ACC112 (cell line): ENCODE results near the gene UBE2F.
"Not testable (repeated sequence)": the region's sequence is repeated elsewhere in the genome, so short reads cannot be mapped to it uniquely, and the experiment has no call there.

Source experiments
- H2AFZ ChIP-seq: fragments of 200-600 bp; sonication (generic); one replicate; pipeline ENCODE4 v1.6.0; 2017; ENCODE audit warnings: antibody characterized with exemption, low read length; ENCODE audit not compliant: unreplicated experiment
- H3K27ac ChIP-seq: fragments of 200-600 bp; sonication (generic); 2 replicates; pipeline ENCODE4 v1.5.1; 2014; ENCODE audit warnings: low read depth, mild to moderate bottlenecking, antibody characterized with exemption, low read length, moderate library complexity
- H3K27me3 ChIP-seq: fragments of 200-600 bp; sonication (generic); 2 replicates; pipeline ENCODE4 v1.6.1; 2014; ENCODE audit warnings: mild to moderate bottlenecking, antibody characterized with exemption, low read length, moderate library complexity, mixed read lengths; ENCODE audit not compliant: insufficient read depth
- H3K36me3 ChIP-seq: fragments of 200-600 bp; sonication (generic); 2 replicates; pipeline ENCODE4 v1.6.1; 2016; ENCODE audit warnings: mild to moderate bottlenecking, antibody characterized with exemption, low read length, moderate library complexity, mixed read lengths; ENCODE audit not compliant: insufficient read depth
- H3K4me1 ChIP-seq: fragments of 200-600 bp; sonication (generic); one replicate; pipeline ENCODE4 v1.6.1; 2016; ENCODE audit warnings: low read length, mixed read lengths; ENCODE audit not compliant: insufficient read depth, unreplicated experiment, control insufficient read depth
- H3K4me3 ChIP-seq: fragments of 200-600 bp; sonication (generic); 2 replicates; pipeline ENCODE4 v1.5.1; 2014; ENCODE audit warnings: mild to moderate bottlenecking, low read depth, low read length
- H3K79me2 ChIP-seq: fragments of 200-600 bp; sonication (generic); one replicate; pipeline ENCODE4 v1.6.0; 2016; ENCODE audit warnings: low read length; ENCODE audit not compliant: control insufficient read depth, unreplicated experiment, insufficient read depth

The UBE2F gene

DNA sequence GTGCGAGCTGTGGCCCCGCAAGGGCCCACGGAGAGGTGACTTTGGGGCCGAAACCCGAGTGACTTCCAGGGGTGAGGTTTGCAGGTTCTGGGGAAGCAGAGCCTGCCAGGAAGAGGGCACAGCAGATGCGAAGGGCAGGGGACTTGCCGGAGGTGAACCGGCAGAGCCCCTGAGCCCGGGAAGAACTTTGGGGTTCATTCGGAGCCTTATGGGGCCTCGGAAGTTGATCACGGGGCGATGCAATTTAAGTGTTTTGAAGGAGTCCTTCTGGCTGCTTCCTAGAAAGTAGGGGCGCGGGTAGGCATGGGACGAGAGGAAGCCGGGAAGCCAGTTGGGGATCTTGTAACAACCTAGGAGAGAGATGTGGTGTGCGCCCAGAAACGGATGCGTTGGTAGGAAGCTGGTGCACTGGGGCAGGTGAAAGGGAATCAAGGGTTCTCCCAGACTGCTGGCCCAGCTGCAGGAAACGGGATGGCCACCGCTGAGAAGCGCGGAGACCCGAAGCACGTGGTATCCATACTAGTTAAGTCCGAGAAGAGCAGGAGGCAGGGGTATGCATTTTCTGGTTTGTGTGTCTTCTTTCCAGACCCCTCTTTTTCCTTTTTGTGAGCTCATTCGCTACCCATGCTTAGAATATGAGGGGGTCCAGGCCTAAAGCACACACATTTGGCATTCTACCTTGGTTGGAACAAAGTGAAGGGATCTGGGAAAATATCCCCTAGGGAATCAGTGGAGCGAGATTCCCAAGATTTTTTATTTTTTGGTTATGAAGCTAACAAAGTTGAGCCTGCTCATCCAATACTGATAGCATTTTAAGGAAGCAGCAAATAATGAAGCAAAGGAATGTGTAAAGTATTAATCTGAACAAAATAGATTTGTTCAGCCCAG lies 94.7 kb downstream of the UBE2F start:
- H3K27me3 ChIP-seq: no peaks in the 10 kb centered on the region
- peak overlapping the region; percentile 20; the same call in 1 of the 2 replicates for H3K27ac ChIP-seq
- peaks cover 20% of the 10 kb centered on the region for H3K79me2 ChIP-seq
- H3K36me3 ChIP-seq: peaks cover 4% of the 10 kb centered on the region
- H2AFZ ChIP-seq: peak overlapping the region; percentile 84
- H3K4me3 ChIP-seq: peak overlapping the region; percentile 96
- peaks cover 7% of the 10 kb centered on the region for H3K4me1 ChIP-seq

GRCh38 chr2:238063414-238064189 lies 96.8 kb downstream of the UBE2F start:
- H3K79me2 ChIP-seq: peaks cover 20% of the 10 kb centered on the region
- H3K4me1 ChIP-seq: peaks cover 7% of the 10 kb centered on the region
- no peak overlapping the region for H3K27ac ChIP-seq
- no peaks in the 10 kb centered on the region for H3K27me3 ChIP-seq
- H3K4me3 ChIP-seq: no peak overlapping the region
- H3K36me3 ChIP-seq: peaks cover 8% of the 10 kb centered on the region
- no peak overlapping the region for H2AFZ ChIP-seq

DNA sequence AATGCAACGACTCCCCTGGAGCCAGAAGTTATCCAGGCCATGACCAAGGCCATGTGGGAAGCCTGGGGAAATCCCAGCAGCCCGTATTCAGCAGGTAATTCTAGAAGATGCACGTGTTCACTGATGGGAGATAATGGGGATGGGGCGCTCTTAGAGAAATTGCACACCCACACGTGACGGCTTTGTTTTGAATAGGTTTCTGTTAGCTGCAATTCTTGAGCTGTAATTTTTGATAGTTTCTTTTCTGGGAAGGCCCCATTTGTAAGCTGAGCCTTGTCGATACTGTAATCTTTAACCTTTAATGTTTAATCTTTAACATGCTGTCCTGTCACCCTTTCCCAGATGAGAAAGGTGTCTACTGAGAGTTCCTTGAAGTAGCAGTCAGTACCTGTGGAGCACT lies 97.6 kb downstream of the UBE2F start:
- peaks cover 6% of the 10 kb centered on the region for H3K4me1 ChIP-seq
- H2AFZ ChIP-seq: no peak overlapping the region
- no peak overlapping the region for H3K27ac ChIP-seq
- H3K36me3 ChIP-seq: peaks cover 8% of the 10 kb centered on the region
- H3K27me3 ChIP-seq: no peaks in the 10 kb centered on the region
- H3K4me3 ChIP-seq: no peak overlapping the region
- peaks cover 18% of the 10 kb centered on the region for H3K79me2 ChIP-seq

GRCh38 chr2:238065071-238065846 lies 98.4 kb downstream of the UBE2F start:
- Histone ChIP-seq H3K36me3 (peaks cover 8% of the 10 kb centered on the region), H3K27ac (no peak overlapping the region), H3K4me1 (no peaks in the 10 kb centered on the region), H2AFZ (no peak overlapping the region), H3K4me3 (no peak overlapping the region), H3K79me2 (peaks cover 11% of the 10 kb centered on the region), H3K27me3 (no peaks in the 10 kb centered on the region)

GRCh38 chr2:238066218-238066617 lies 99.4 kb downstream of the UBE2F start:
- Histone ChIP-seq H2AFZ (no peak overlapping the region), H3K4me1 (no peaks in the 10 kb centered on the region), H3K79me2 (peaks cover 11% of the 10 kb centered on the region), H3K4me3 (no peak overlapping the region), H3K27ac (no peak overlapping the region), H3K36me3 (peaks cover 8% of the 10 kb centered on the region), H3K27me3 (no peaks in the 10 kb centered on the region)

GRCh38 chr2:238066718-238067117 lies 99.9 kb downstream of the UBE2F start:
- not testable (repeated sequence) for H2AFZ ChIP-seq, H3K27me3 ChIP-seq, H3K79me2 ChIP-seq, H3K4me1 ChIP-seq, H3K4me3 ChIP-seq, H3K27ac ChIP-seq
- peaks cover 12% of the 10 kb centered on the region for H3K36me3 ChIP-seq

- Histone ChIP-seq H2AFZ (no peak overlapping the region), H3K79me2 (no peaks in the 10 kb centered on the region), H3K27ac (no peak overlapping the region), H3K36me3 (peaks cover 24% of the 10 kb centered on the region), H3K4me3 (no peak overlapping the region), H3K27me3 (no peaks in the 10 kb centered on the region), H3K4me1 (no peaks in the 10 kb centered on the region)
These were observed 101.1 kb downstream of the UBE2F start for GRCh38 chr2:238067939-238068338.

DNA sequence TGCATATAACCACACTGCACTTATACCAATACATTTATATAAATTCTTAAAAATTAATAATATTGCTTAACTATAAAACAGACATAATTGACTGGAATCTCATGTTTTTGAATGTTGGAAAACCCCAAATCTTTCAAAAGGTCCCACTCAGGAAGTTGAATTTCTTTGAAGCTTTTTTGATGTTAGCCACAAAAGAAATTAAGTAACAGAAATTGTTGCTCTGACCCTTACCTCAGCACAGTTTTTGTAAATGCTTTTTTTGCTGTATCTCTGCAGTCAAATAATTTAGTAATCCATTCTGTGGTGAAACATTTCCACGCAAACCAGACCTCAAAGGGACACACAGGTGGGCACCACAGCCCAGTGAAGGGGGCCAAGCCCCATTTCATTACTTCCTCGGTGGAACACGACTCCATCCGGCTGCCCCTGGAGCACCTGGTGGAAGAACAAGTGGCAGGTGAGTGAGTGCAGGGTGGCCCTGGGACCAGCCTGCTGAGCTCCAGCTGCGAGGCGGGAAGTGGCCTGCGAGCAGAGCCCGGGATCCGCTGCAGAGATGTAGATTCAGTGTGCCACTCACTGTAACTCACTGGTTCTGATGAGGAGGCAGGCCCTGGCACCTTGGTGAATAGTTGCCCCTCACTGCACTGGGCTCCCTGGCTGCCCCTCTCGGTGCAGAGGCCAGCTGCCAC lies 102.4 kb downstream of the UBE2F start:
- no peaks in the 10 kb centered on the region for H3K79me2 ChIP-seq
- H3K27ac ChIP-seq: no peak overlapping the region
- H3K4me1 ChIP-seq: no peaks in the 10 kb centered on the region
- H2AFZ ChIP-seq: no peak overlapping the region
- peaks cover 34% of the 10 kb centered on the region for H3K36me3 ChIP-seq
- H3K27me3 ChIP-seq: no peaks in the 10 kb centered on the region
- no peak overlapping the region for H3K4me3 ChIP-seq

GRCh38 chr2:238069877-238070276 lies 103.1 kb downstream of the UBE2F start:
- Histone ChIP-seq H3K4me3 (no peak overlapping the region), H3K4me1 (no peaks in the 10 kb centered on the region), H2AFZ (no peak overlapping the region), H3K36me3 (peaks cover 35% of the 10 kb centered on the region), H3K27me3 (no peaks in the 10 kb centered on the region), H3K27ac (no peak overlapping the region), H3K79me2 (no peaks in the 10 kb centered on the region)

- Histone ChIP-seq H3K4me1 (no peaks in the 10 kb centered on the region), H3K79me2 (peaks cover 3% of the 10 kb centered on the region), H3K36me3 (peaks cover 43% of the 10 kb centered on the region), H3K27ac (no peak overlapping the region), H3K27me3 (no peaks in the 10 kb centered on the region), H3K4me3 (no peak overlapping the region), H2AFZ (no peak overlapping the region)
These were observed 108.6 kb downstream of the UBE2F start for GRCh38 chr2:238075397-238075796.
